ENCODE data around the gene RIN1. TPM values are rescaled to one million over a fixed set of nuclear protein-coding genes. Genes with fewer than 3 reads are reported as not detected.
A peak's percentile ranks its signal among the peaks of the same experiment; 100 is the strongest.

The RIN1 gene
- polyA plus RNA-seq, 1 of the 3 experiments (the other 2 are of a cell fraction), result 16.9 TPM

DNA sequence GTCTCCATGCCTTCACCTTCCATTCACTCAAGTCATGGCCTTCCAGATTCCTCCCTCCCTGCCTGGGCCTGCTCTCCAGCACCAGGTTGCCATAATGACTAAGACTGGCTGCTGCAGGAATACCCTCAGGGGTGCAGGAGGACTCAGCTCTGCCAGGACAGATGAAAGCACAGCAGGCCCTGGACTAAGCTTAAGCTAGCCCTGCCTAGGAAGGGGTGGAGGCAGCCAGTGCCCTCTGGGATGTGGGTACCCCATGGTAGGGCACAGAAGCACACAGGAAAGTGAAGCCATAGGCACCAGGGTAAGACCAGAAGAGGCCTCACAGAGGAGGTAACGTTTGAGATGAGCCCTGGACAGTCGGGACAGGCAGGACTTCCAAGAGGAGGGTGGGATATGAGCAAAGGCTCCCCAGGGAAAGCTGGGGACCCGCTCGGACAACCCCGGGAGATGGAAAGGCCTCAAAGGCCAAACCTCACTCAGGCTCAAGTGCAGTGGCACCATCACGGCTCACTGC is 3.0 kb upstream of the RIN1 start:
- no peak overlapping the region for H2AFZ ChIP-seq (ENCODE audit: low read depth)
- H4K20me1 ChIP-seq (ENCODE audit: insufficient read depth), result no peaks in the 10 kb centered on the region; the same call in 1 of the 2 replicates
- H3K4me2 ChIP-seq, result 0 out of 2 replicates have a peak overlapping the region, but pooled peaks have one; percentile 3
- no peak overlapping the region for H3K4me3 ChIP-seq (ENCODE audit: low read depth in 2 of 2, low read length in 1 of 2)
- H3K9me2 ChIP-seq, result no peaks in the 10 kb centered on the region
- POLR2A ChIA-PET, result no interaction called here
- 92% methylated on average over 6 of the region's 6 CpGs for WGBS (ENCODE audit: low lambda C conversion rate)
- DNase-seq, result no peak
- H3K4me1 ChIP-seq (ENCODE audit: control insufficient read depth in 1 of 2, insufficient read depth in 2 of 2, low read depth in 1 of 2, low read length in 1 of 2), result peaks cover 33 to 52% of the 10 kb centered on the region in 2 experiments
- H3K36me3 ChIP-seq (replicated peaks in 1 of 2; ENCODE audit: control insufficient read depth in 1 of 2, insufficient read depth in 2 of 2, low read length in 1 of 2), result peaks cover 7 to 40% of the 10 kb centered on the region in 2 experiments
- peaks cover 10% of the 10 kb centered on the region for H3F3A ChIP-seq (replicated peaks; ENCODE audit: insufficient read depth)
- no peak for TF ChIP-seq EP300 (IDR thresholded peaks at IDR 0.05; ENCODE audit: borderline replicate concordance in 1 of 2, low read depth in 1 of 2, low read length in 1 of 2)
- TF ChIP-seq, protein P1, sequence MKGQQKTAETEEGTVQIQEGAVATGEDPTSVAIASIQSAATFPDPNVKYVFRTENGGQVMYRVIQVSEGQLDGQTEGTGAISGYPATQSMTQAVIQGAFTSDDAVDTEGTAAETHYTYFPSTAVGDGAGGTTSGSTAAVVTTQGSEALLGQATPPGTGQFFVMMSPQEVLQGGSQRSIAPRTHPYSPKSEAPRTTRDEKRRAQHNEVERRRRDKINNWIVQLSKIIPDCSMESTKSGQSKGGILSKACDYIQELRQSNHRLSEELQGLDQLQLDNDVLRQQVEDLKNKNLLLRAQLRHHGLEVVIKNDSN (IDR thresholded peaks at IDR 0.05; ENCODE audit: borderline replicate concordance, low read depth), result no peak
- no peak for TF ChIP-seq SMC3 (IDR thresholded peaks at IDR 0.05; ENCODE audit: low read depth, low read length)
- no peak for TF ChIP-seq NFIC (IDR thresholded peaks at IDR 0.05; ENCODE audit: borderline replicate concordance)
- TF ChIP-seq, protein P2, sequence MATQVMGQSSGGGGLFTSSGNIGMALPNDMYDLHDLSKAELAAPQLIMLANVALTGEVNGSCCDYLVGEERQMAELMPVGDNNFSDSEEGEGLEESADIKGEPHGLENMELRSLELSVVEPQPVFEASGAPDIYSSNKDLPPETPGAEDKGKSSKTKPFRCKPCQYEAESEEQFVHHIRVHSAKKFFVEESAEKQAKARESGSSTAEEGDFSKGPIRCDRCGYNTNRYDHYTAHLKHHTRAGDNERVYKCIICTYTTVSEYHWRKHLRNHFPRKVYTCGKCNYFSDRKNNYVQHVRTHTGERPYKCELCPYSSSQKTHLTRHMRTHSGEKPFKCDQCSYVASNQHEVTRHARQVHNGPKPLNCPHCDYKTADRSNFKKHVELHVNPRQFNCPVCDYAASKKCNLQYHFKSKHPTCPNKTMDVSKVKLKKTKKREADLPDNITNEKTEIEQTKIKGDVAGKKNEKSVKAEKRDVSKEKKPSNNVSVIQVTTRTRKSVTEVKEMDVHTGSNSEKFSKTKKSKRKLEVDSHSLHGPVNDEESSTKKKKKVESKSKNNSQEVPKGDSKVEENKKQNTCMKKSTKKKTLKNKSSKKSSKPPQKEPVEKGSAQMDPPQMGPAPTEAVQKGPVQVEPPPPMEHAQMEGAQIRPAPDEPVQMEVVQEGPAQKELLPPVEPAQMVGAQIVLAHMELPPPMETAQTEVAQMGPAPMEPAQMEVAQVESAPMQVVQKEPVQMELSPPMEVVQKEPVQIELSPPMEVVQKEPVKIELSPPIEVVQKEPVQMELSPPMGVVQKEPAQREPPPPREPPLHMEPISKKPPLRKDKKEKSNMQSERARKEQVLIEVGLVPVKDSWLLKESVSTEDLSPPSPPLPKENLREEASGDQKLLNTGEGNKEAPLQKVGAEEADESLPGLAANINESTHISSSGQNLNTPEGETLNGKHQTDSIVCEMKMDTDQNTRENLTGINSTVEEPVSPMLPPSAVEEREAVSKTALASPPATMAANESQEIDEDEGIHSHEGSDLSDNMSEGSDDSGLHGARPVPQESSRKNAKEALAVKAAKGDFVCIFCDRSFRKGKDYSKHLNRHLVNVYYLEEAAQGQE (IDR thresholded peaks at IDR 0.05; ENCODE audit: low read depth, low read length), result no peak
- no peak for TF ChIP-seq RCOR1 (IDR thresholded peaks at IDR 0.05; ENCODE audit: low read length)
- TF ChIP-seq FOXJ3 (CRISPR knock-in tag; IDR thresholded peaks at IDR 0.05), result no peak
- no peak for TF ChIP-seq SIN3A (IDR thresholded peaks at IDR 0.05; ENCODE audit: borderline replicate concordance, low read depth, low read length)
- H3K79me2 ChIP-seq (ENCODE audit: insufficient read depth), result peaks cover 39% of the 10 kb centered on the region
- H3K9me3 ChIP-seq, result no peaks in the 10 kb centered on the region
- H3K9ac ChIP-seq, result no peak overlapping the region
- CTCF ChIA-PET, result interaction anchor here (5.4 kb wide), 1 partner anchor 27 kb away, joined by 74 read pairs; no protein-coding TSS in a partner anchor
- H3K27me3 ChIP-seq (ENCODE audit: insufficient read depth), result no peaks in the 10 kb centered on the region
- peak overlapping the region in 1 of 2 experiments; percentile 94; a peak in 1 of 4 replicates for H3K27ac ChIP-seq (ENCODE audit: low read depth in 2 of 2, low read length in 1 of 2)

DNA sequence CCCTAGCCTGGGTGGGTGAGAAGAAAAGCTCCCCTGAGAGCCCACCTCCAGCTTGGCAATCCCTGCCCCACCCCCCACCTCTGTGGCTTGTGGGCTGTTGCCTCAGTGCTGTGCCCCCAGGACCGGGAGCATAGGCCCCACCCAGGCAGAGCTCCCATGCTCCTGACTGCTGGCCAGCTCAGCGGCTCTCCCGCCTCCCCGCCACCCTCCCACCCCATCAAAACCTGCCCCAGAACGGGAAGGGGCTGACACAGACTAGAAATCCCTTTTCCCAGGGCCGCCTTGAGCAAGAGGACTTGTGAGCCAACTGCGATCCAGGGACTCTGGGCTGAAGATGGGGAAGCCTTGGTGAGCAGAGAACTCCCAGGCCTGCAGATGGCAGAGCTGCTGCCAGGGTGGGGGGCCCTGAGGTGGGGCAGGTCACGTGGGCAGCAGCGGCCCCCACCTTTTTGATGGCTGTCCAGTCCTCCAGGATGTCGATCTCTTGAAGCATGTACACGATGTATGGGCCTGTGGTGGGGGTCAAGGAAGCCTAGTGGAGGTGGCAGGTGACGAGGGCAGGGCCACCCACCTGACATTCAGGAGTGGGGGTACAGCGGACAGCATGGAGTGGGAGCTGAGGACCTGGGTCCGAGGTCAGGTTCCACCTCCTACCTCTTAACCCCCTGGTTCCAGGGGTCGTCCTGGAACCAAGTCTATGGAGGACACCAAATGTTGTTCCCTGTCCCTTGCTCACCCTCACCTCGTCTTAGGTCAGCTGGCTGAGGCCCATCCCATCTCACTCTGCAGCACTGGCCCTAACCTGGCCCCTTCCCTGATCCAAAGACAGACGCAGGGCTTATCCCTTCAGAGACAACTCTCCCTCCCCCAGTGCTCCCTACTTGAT is 2.3 kb upstream of the RIN1 start:
- Histone ChIP-seq H3K27ac (ENCODE audit: low read depth in 2 of 2, low read length in 1 of 2) (peak overlapping the region; percentile 94; a peak in 3 of 4 replicates), H3K36me3 (replicated peaks in 1 of 2; ENCODE audit: control insufficient read depth in 1 of 2, insufficient read depth in 2 of 2, low read length in 1 of 2) (peaks cover 8 to 44% of the 10 kb centered on the region in 2 experiments), H3F3A (replicated peaks; ENCODE audit: insufficient read depth) (peaks cover 10% of the 10 kb centered on the region), H3K9me3 (no peaks in the 10 kb centered on the region), H4K20me1 (ENCODE audit: insufficient read depth) (no peaks in the 10 kb centered on the region; the same call in 1 of the 2 replicates), H3K4me2 (peak overlapping the region; percentile 3; the same call in 1 of the 2 replicates), H2AFZ (ENCODE audit: low read depth) (no peak overlapping the region), H3K27me3 (ENCODE audit: insufficient read depth) (no peaks in the 10 kb centered on the region), H3K9me2 (no peaks in the 10 kb centered on the region), H3K9ac (no peak overlapping the region), H3K79me2 (ENCODE audit: insufficient read depth) (peaks cover 32% of the 10 kb centered on the region), H3K4me1 (ENCODE audit: control insufficient read depth in 1 of 2, insufficient read depth in 2 of 2, low read depth in 1 of 2, low read length in 1 of 2) (peaks cover 27 to 47% of the 10 kb centered on the region in 2 experiments), H3K4me3 (ENCODE audit: low read depth in 2 of 2, low read length in 1 of 2) (no peak overlapping the region)
- CTCF ChIA-PET, result interaction anchor here (0.9 to 5.4 kb wide), 9 partner anchors 8 to 58 kb away, joined by 3 to 74 read pairs (median 4); partner anchors contain the start of genes B4GAT1 and TMEM151A
- 88% methylated on average over 5 of the region's 17 CpGs for WGBS (ENCODE audit: low lambda C conversion rate)
- DNase-seq, result no peak
- POLR2A ChIA-PET, result interaction anchor here (1.6 kb wide), 1 partner anchor 26 kb away, joined by 8 read pairs; no protein-coding TSS in a partner anchor
- TF ChIP-seq ELF1 (IDR thresholded peaks at IDR 0.05), result no peak
- TF ChIP-seq, protein P3, sequence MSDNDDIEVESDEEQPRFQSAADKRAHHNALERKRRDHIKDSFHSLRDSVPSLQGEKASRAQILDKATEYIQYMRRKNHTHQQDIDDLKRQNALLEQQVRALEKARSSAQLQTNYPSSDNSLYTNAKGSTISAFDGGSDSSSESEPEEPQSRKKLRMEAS (IDR thresholded peaks at IDR 0.05; ENCODE audit: low read depth), result no peak
- TF ChIP-seq TAF1 (IDR thresholded peaks at IDR 0.05; ENCODE audit: borderline replicate concordance, low read depth, low read length), result no peak
- no peak for TF ChIP-seq MEF2A (IDR thresholded peaks at IDR 0.05; ENCODE audit: borderline replicate concordance, low read depth)
- TF ChIP-seq, protein P4, sequence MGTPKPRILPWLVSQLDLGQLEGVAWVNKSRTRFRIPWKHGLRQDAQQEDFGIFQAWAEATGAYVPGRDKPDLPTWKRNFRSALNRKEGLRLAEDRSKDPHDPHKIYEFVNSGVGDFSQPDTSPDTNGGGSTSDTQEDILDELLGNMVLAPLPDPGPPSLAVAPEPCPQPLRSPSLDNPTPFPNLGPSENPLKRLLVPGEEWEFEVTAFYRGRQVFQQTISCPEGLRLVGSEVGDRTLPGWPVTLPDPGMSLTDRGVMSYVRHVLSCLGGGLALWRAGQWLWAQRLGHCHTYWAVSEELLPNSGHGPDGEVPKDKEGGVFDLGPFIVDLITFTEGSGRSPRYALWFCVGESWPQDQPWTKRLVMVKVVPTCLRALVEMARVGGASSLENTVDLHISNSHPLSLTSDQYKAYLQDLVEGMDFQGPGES (IDR thresholded peaks at IDR 0.05; ENCODE audit: low read depth, low read length), result no peak
- no peak for TF ChIP-seq FOXM1 (IDR thresholded peaks at IDR 0.05; ENCODE audit: low read depth)
- no peak for TF ChIP-seq GATA2 (CRISPR knock-in tag; IDR thresholded peaks at IDR 0.05)

Data from SK-N-SH (cell line).